OCI-M2 (cell line): ENCODE data around the gene WDR26.
"Not testable (repeated sequence)": the region's sequence is repeated elsewhere in the genome, so short reads cannot be mapped to it uniquely, and the experiment has no call there.

ENCODE experiments used
- DNase-seq: peaks from one replicate; lab custom pipeline; 2025; ENCODE audit not compliant: unreplicated experiment; lab: John Stamatoyannopoulos, UW

Gene WDR26

GRCh38 chr1:224352436-224353085, 82.0 kb downstream of the WDR26 start:
- not testable (repeated sequence) for DNase-seq

GRCh38 chr1:224349716-224350115, 84.9 kb downstream of the WDR26 start:
- not testable (repeated sequence) for DNase-seq

GRCh38 chr1:224348137-224348536, 86.5 kb downstream of the WDR26 start:
- DNase-seq, result no peak

- DNase-seq, result no peak
Observed at GRCh38 chr1:224343679-224344078, 90.9 kb downstream of the WDR26 start.

GRCh38 chr1:224340453-224341384, 93.9 kb downstream of the WDR26 start:
- not testable (repeated sequence) for DNase-seq

- DNase-seq, result no peak
Observed at GRCh38 chr1:224339442-224340033, 95.1 kb downstream of the WDR26 start.

- DNase-seq, result no peak
Observed at GRCh38 chr1:224338150-224338838, 96.3 kb downstream of the WDR26 start.
